ENCODE data around the gene ZNF684.
"Not testable (repeated sequence)": the region's sequence is repeated elsewhere in the genome, so short reads cannot be mapped to it uniquely, and the experiment has no call there.

ZNF684 gene

GRCh38 chr1:40553017-40553416 is 21.6 kb downstream of the ZNF684 start:
- TF ChIP-seq CTCF (IDR thresholded peaks at IDR 0.05; ENCODE audit: insufficient read depth, low read depth, low read length, missing control alignments): no peak
- no peak overlapping the region for H3K4me3 ChIP-seq (ENCODE audit: low read depth, low read length)
- no peak for DNase-seq (ENCODE audit: low read depth)

GRCh38 chr1:40554807-40555206 is 23.4 kb downstream of the ZNF684 start:
- not testable (repeated sequence) for H3K4me3 ChIP-seq (ENCODE audit: low read depth, low read length); DNase-seq (ENCODE audit: low read depth)

GRCh38 chr1:40556121-40556520 is 24.7 kb downstream of the ZNF684 start:
- no peak for DNase-seq (ENCODE audit: low read depth)
- no peak for TF ChIP-seq CTCF (IDR thresholded peaks at IDR 0.05; ENCODE audit: insufficient read depth, low read depth, low read length, missing control alignments)
- H3K4me3 ChIP-seq (ENCODE audit: low read depth, low read length): no peak overlapping the region

GRCh38 chr1:40558241-40558640 is 26.8 kb downstream of the ZNF684 start:
- DNase-seq (ENCODE audit: low read depth); H3K4me3 ChIP-seq (ENCODE audit: low read depth, low read length): not testable (repeated sequence)

- TF ChIP-seq CTCF (IDR thresholded peaks at IDR 0.05; ENCODE audit: insufficient read depth, low read depth, low read length, missing control alignments): no peak
- no peak overlapping the region for H3K4me3 ChIP-seq (ENCODE audit: low read depth, low read length)
- DNase-seq (ENCODE audit: low read depth): no peak
Measured at GRCh38 chr1:40562185-40562584, 30.7 kb downstream of the ZNF684 start.

GRCh38 chr1:40563266-40563665 is 31.8 kb downstream of the ZNF684 start:
- DNase-seq (ENCODE audit: low read depth): no peak
- no peak overlapping the region for H3K4me3 ChIP-seq (ENCODE audit: low read depth, low read length)
- no peak for TF ChIP-seq CTCF (IDR thresholded peaks at IDR 0.05; ENCODE audit: insufficient read depth, low read depth, low read length, missing control alignments)

GRCh38 chr1:40564506-40564905 is 33.1 kb downstream of the ZNF684 start:
- no peak for DNase-seq (ENCODE audit: low read depth)
- no peak overlapping the region for H3K4me3 ChIP-seq (ENCODE audit: low read depth, low read length)
- TF ChIP-seq CTCF (IDR thresholded peaks at IDR 0.05; ENCODE audit: insufficient read depth, low read depth, low read length, missing control alignments): no peak

- no peak for DNase-seq (ENCODE audit: low read depth)
- H3K4me3 ChIP-seq (ENCODE audit: low read depth, low read length): no peak overlapping the region
- no peak for TF ChIP-seq CTCF (IDR thresholded peaks at IDR 0.05; ENCODE audit: insufficient read depth, low read depth, low read length, missing control alignments)
Measured at GRCh38 chr1:40564913-40565312, 33.5 kb downstream of the ZNF684 start.

Data from GM12865 (cell line).